ENCODE measurements around the gene ARVCF. TPM values are rescaled to one million over a fixed set of nuclear protein-coding genes. Genes with fewer than 3 reads are reported as not detected.

ARVCF gene
- total RNA-seq, 1 donor from 2014 or later: 101 TPM

- peaks cover 1% of the 10 kb centered on the region for H3K36me3 Mint-ChIP-seq (ENCODE audit: insufficient read depth)
- no peaks in the 10 kb centered on the region for H3K9me3 Mint-ChIP-seq (ENCODE audit: low read depth)
- H3K27ac Mint-ChIP-seq: peak overlapping the region; percentile 20
- DNase-seq (ENCODE audit: low spot score, unreplicated experiment): no peak
- peaks cover 8% of the 10 kb centered on the region for H3K4me1 Mint-ChIP-seq (ENCODE audit: low read depth)
- peak overlapping the region; percentile 89 for H3K4me3 Mint-ChIP-seq (ENCODE audit: low read depth)
- peaks cover 33% of the 10 kb centered on the region for H3K27me3 Mint-ChIP-seq
- no peak for TF ChIP-seq CTCF (IDR thresholded peaks at IDR 0.05; ENCODE audit: unreplicated experiment)
Measured at GRCh38 chr22:20021196-20022181, 4.9 kb upstream of the ARVCF start.

- TF ChIP-seq CTCF (IDR thresholded peaks at IDR 0.05; ENCODE audit: unreplicated experiment): no peak
- H3K27ac Mint-ChIP-seq: peak within 1 kb of the TSS; percentile 20
- peaks cover 8% of the 10 kb centered on the region for H3K4me1 Mint-ChIP-seq (ENCODE audit: low read depth)
- peak within 1 kb of the TSS; percentile 89 for H3K4me3 Mint-ChIP-seq (ENCODE audit: low read depth)
- peaks cover 1% of the 10 kb centered on the region for H3K36me3 Mint-ChIP-seq (ENCODE audit: insufficient read depth)
- H3K9me3 Mint-ChIP-seq (ENCODE audit: low read depth): no peaks in the 10 kb centered on the region
- H3K27me3 Mint-ChIP-seq: peaks cover 33% of the 10 kb centered on the region
- DNase-seq (ENCODE audit: low spot score, unreplicated experiment): peak; percentile 92
Measured at GRCh38 chr22:20020533-20021195, 4.0 kb upstream of the ARVCF start, which contains the start of gene TANGO2. TSS of gene TANGO2 (plus strand) at chr22:20021110. CDS start at chr22:20036799, 15,689 bp downstream.

GRCh38 chr22:20019661-20020532 lies 3.3 kb upstream of the ARVCF start:
- H3K27me3 Mint-ChIP-seq: peaks cover 41% of the 10 kb centered on the region
- peaks cover 10% of the 10 kb centered on the region for H3K4me1 Mint-ChIP-seq (ENCODE audit: low read depth)
- no peaks in the 10 kb centered on the region for H3K36me3 Mint-ChIP-seq (ENCODE audit: insufficient read depth)
- TF ChIP-seq CTCF (IDR thresholded peaks at IDR 0.05; ENCODE audit: unreplicated experiment): no peak
- H3K9me3 Mint-ChIP-seq (ENCODE audit: low read depth): no peaks in the 10 kb centered on the region
- H3K27ac Mint-ChIP-seq: no peak overlapping the region
- H3K4me3 Mint-ChIP-seq (ENCODE audit: low read depth): peak overlapping the region; percentile 69
- no peak for DNase-seq (ENCODE audit: low spot score, unreplicated experiment)

- no peak for TF ChIP-seq CTCF (IDR thresholded peaks at IDR 0.05; ENCODE audit: unreplicated experiment)
- Mint-ChIP-seq H3K9me3 (ENCODE audit: low read depth) (no peaks in the 10 kb centered on the region), H3K4me1 (ENCODE audit: low read depth) (peaks cover 10% of the 10 kb centered on the region), H3K27ac (no peak overlapping the region), H3K4me3 (ENCODE audit: low read depth) (peak overlapping the region; percentile 74), H3K27me3 (peaks cover 44% of the 10 kb centered on the region), H3K36me3 (ENCODE audit: insufficient read depth) (no peaks in the 10 kb centered on the region)
- DNase-seq (ENCODE audit: low spot score, unreplicated experiment): no peak
Measured at GRCh38 chr22:20018001-20018400, 1.4 kb upstream of the ARVCF start.
